HG03432 (cell line): Measurements from ENCODE around the gene PDE9A.
"Not testable (repeated sequence)": the region's sequence is repeated elsewhere in the genome, so short reads cannot be mapped to it uniquely, and the experiment has no call there.

ENCODE experiments used
- ATAC-seq: cut with Tn5 transposase; IDR thresholded peaks from one replicate; pipeline ENCODE4 v1.9.1; 2021; ENCODE audit warnings: mild to moderate bottlenecking, moderate library complexity; ENCODE audit not compliant: unreplicated experiment

Gene PDE9A

GRCh38 chr21:42704861-42705260 lies 51.4 kb downstream of the PDE9A start:
- ATAC-seq = no peak

DNA sequence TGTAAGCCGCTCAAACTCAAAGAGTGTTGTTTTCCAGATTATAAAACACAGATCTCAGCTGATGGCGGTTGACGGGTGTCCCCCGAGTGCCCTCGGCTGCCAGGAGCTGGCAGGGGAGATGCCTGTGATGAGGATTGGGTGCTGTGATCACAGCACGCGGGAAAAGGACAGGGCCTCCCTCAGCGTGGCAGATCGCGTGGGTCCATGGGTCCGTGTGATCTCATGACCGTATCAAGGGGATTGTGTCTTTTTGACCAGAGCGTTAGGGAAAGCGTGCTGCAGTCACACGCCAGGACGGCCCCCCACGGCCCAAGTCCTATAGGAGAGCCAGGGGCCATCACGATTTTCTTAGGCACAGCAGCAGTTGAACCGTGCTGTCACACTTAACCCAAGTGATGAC lies 51.9 kb downstream of the PDE9A start:
- ATAC-seq = no peak

GRCh38 chr21:42705746-42706374 lies 52.4 kb downstream of the PDE9A start:
- ATAC-seq = no peak

- no peak for ATAC-seq
Measured at GRCh38 chr21:42706765-42707164, 53.3 kb downstream of the PDE9A start.

GRCh38 chr21:42707207-42707830 lies 53.9 kb downstream of the PDE9A start:
- ATAC-seq = no peak

GRCh38 chr21:42708107-42708506 lies 54.7 kb downstream of the PDE9A start:
- ATAC-seq = no peak

DNA sequence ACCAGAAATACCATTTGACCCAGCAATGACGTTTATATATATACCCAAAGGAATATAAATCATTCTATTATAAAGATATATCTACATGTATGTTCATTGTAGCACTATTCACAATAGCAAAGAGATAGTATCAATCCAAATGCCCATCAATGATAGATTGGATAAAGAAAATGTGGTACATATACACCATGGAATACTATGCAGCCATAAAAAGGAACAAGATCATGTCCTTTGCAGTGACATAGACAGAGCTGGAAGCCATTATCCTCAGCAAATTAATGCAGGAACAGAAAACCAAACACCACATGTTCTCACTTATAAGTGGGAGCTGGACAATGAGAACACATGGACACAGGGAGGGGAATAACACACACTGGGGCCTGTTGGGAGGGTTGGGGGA lies 55.5 kb downstream of the PDE9A start:
- not testable (repeated sequence) for ATAC-seq

GRCh38 chr21:42711667-42712066 lies 58.2 kb downstream of the PDE9A start:
- ATAC-seq = no peak

DNA sequence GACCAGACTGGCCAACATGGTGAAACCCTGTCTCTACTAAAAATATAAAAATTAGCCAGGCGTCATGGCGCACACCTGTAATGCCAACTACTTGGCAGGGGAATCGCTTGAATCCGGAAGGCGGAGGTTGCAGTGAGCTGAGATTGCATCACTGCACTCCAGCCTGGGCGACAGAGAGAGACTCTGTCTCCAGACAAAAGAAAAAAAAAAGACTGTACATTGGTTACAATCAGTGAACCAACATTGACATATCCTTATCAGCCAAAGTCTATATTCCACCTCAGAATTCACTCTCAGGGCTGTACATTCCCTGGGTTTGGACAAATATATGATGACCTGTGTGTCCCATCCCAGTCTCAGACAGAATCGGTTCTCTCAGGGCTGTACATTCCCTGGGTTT lies 62.0 kb downstream of the PDE9A start:
- ATAC-seq = not testable (repeated sequence)

GRCh38 chr21:42716074-42716473 lies 62.7 kb downstream of the PDE9A start:
- ATAC-seq = no peak

- ATAC-seq = not testable (repeated sequence)
Measured at GRCh38 chr21:42720484-42720883, 67.1 kb downstream of the PDE9A start.

GRCh38 chr21:42721341-42721824 lies 68.0 kb downstream of the PDE9A start:
- ATAC-seq = no peak

DNA sequence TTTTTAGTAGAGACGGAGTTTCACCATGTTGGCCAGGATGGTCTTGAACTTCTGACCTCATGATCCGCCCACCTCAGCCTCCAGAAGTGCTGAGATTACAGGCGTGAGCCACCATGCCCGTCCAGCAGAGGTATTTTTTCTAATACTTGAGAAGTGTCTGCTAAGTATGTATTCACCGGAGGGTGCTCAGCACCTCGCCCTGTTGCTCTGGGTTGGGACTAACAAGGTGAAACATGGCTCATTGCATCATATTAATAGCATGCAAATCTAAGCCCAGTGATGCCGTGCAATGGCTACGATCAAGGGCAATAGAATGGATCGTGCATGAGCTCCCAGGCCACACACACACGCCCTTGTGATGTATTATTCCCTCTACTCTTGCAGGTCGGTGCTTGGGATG lies 68.7 kb downstream of the PDE9A start:
- ATAC-seq = no peak

- no peak for ATAC-seq
Measured at GRCh38 chr21:42722808-42723473, 69.5 kb downstream of the PDE9A start.

GRCh38 chr21:42724226-42724920 lies 71.0 kb downstream of the PDE9A start:
- no peak for ATAC-seq

DNA sequence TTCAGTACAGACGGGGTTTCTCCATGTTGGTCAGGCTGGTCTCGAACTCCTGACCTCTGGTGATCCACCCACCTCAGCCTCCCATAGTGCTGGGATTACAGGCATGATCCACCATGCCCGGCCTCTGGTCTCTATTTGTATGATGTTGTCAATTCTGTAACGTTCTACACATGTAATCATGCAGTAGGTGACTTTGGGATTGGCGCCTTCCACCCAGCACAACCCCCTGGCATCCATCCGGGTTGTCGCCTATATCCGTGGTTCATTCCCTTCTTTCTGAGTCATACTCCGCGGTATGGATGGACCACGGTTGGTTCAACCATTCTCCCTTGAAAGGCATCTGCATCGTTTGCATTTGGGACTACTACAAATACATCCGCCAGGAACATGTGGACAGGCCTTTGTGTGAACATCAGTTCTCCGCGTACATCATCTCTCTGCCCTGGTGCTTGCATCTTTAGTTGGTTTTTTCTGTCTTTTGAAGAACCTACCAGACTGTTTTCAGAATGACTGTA lies 72.1 kb downstream of the PDE9A start:
- ATAC-seq = no peak

- ATAC-seq = no peak
Measured at GRCh38 chr21:42731264-42732032, 78.0 kb downstream of the PDE9A start.

DNA sequence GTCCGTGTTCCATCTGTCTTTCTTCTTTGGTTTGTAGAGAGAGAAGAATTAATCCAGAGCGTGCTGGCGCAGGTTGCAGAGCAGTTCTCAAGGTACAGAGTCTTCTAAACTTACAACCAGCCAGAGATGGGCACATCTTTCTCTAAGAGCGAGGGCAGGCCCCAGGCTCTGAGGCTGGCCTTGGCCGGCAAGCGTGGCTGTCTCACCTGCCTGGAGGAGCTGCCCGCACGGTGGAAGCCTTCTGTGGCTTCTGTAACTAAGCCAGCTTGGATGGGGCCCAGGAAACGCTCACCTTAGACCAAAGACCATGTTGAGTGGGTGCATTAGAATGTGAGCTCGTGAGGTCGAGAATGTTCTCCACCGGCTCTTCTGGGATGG lies 78.6 kb downstream of the PDE9A start:
- ATAC-seq = no peak

DNA sequence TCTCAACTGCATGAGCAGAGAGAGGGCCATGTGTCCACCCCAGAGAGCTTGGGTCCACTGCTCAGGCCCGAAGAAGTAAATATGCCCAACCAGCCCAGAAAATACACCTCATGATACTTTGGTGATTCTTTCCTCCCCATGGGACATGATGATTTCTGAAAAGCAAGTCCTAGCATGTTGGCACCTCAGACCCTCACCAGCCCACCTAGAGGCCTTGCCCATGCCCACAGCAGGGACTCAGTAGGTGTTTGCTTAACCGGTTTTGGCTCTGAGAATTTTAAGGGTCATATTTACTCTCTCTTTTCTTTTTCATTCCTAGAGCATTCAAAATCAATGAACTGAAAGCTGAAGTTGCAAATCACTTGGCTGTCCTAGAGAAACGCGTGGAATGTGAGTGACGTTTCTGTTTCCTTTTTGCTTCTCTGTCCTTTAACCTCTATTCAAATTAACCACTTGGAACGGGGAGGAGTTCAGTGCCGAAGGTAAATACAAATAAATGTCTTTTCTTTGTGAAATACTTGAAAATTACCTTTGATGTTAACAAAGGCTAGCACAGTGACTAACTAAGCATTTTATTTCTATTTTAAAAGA lies 79.7 kb downstream of the PDE9A start:
- ATAC-seq = no peak

- ATAC-seq = no peak
Measured at GRCh38 chr21:42733874-42734273, 80.5 kb downstream of the PDE9A start.
